Stomach (tissue), 4 donors: ENCODE measurements around the gene NGLY1.

Experiments used
- CTCF ChIP-seq, 7 experiments: fragments of 450-650 bp in 4 of 7; fragments of 200-600 bp in 3 of 7; sonication (generic) in 3 of 7; IDR thresholded peaks; one replicate each; pipeline ENCODE4 v1.5.1; 2016 to 2019; ENCODE audit warnings: antibody characterized with exemption in 7 of 7, control low read depth in 2 of 7, mild to moderate bottlenecking in 1 of 7
- EP300 ChIP-seq: sonication (generic); formaldehyde crosslinking; IDR thresholded peaks from one replicate; pipeline ENCODE4 v1.6.1; 2017; ENCODE audit warnings: antibody characterized with exemption
- POLR2AphosphoS5 ChIP-seq, 3 donors: sonication (generic); formaldehyde crosslinking; IDR thresholded peaks; one replicate each; pipeline ENCODE4 v1.6.1; 2016; ENCODE audit warnings: antibody characterized with exemption in 3 of 3

DNA sequence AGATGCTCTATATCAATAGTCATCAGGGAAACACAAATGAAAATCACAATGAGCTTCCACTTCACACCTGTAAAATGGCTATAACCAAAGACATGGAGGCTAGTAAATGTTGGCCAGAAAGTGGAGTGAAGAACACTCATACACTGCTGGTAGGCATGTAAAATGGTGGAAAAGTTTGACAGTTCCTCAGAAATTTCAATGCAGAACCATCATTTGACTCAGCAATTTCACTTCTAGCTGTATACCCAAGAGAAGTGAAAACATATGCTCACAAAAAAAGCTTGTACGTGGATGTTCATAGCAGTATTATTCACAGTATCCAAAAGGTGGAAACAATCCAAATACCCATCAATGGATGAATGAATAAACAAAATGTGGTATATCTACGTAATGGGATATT is 99.4 kb downstream of the NGLY1 start:
- TF ChIP-seq CTCF (IDR thresholded peaks at IDR 0.05) (no peak), POLR2AphosphoS5 (IDR thresholded peaks at IDR 0.05) (no peak), EP300 (no peak)
